PFSK-1 (cell line): ENCODE measurements around the gene NCK2.

ENCODE experiments used
- POLR2AphosphoS5 ChIP-seq: IDR thresholded peaks from 2 replicates; pipeline ENCODE4 v1.6.1; 2012; ENCODE audit warnings: low read depth, mild to moderate bottlenecking, control low read depth, low read length, moderate library complexity
- TF ChIP-seq, protein P1 (sequence below), 2 experiments: IDR thresholded peaks; 2 replicates each; pipeline versions ENCODE4 v1.6.1 to v1.8.0; 2011 to 2012; ENCODE audit warnings: low read depth in 2 of 2, low read length in 2 of 2, control low read depth in 1 of 2, inconsistent platforms in 1 of 2, mild to moderate bottlenecking in 1 of 2, moderate library complexity in 1 of 2; ENCODE audit not compliant: insufficient read depth in 1 of 2

DNA sequence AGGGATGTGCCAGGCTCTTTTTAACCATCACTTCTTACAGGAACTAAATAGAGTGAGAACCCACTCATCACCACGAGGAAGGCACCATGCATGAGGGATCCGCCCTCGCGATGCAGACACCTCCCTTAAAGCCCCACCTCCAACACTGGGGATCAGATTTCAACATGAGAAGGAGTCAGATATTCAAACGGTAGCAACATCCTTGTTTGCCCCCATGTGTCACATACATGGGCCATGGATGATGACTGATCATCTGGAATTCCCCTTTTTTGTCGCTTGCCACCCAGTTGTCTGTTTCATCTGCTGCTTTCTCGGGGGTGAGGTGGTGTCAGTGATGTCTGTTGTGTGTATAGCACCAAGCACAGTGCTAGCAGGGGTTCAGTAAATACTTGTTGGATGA lies 57.9 kb downstream of the NCK2 start:
- no peak for TF ChIP-seq POLR2AphosphoS5
- TF ChIP-seq, protein P1, sequence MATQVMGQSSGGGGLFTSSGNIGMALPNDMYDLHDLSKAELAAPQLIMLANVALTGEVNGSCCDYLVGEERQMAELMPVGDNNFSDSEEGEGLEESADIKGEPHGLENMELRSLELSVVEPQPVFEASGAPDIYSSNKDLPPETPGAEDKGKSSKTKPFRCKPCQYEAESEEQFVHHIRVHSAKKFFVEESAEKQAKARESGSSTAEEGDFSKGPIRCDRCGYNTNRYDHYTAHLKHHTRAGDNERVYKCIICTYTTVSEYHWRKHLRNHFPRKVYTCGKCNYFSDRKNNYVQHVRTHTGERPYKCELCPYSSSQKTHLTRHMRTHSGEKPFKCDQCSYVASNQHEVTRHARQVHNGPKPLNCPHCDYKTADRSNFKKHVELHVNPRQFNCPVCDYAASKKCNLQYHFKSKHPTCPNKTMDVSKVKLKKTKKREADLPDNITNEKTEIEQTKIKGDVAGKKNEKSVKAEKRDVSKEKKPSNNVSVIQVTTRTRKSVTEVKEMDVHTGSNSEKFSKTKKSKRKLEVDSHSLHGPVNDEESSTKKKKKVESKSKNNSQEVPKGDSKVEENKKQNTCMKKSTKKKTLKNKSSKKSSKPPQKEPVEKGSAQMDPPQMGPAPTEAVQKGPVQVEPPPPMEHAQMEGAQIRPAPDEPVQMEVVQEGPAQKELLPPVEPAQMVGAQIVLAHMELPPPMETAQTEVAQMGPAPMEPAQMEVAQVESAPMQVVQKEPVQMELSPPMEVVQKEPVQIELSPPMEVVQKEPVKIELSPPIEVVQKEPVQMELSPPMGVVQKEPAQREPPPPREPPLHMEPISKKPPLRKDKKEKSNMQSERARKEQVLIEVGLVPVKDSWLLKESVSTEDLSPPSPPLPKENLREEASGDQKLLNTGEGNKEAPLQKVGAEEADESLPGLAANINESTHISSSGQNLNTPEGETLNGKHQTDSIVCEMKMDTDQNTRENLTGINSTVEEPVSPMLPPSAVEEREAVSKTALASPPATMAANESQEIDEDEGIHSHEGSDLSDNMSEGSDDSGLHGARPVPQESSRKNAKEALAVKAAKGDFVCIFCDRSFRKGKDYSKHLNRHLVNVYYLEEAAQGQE (IDR thresholded peaks at IDR 0.05; ENCODE audit: insufficient read depth in 1 of 2, low read depth in 2 of 2, low read length in 2 of 2) = no peak
